GM21723 (cell line): ENCODE results near the gene HOXB9.

Experiments used
- ATAC-seq: cut with Tn5 transposase; IDR thresholded peaks from one replicate; pipeline ENCODE4 v1.9.1; 2021; ENCODE audit warnings: mild to moderate bottlenecking, moderate library complexity; ENCODE audit not compliant: unreplicated experiment

HOXB9 gene

DNA sequence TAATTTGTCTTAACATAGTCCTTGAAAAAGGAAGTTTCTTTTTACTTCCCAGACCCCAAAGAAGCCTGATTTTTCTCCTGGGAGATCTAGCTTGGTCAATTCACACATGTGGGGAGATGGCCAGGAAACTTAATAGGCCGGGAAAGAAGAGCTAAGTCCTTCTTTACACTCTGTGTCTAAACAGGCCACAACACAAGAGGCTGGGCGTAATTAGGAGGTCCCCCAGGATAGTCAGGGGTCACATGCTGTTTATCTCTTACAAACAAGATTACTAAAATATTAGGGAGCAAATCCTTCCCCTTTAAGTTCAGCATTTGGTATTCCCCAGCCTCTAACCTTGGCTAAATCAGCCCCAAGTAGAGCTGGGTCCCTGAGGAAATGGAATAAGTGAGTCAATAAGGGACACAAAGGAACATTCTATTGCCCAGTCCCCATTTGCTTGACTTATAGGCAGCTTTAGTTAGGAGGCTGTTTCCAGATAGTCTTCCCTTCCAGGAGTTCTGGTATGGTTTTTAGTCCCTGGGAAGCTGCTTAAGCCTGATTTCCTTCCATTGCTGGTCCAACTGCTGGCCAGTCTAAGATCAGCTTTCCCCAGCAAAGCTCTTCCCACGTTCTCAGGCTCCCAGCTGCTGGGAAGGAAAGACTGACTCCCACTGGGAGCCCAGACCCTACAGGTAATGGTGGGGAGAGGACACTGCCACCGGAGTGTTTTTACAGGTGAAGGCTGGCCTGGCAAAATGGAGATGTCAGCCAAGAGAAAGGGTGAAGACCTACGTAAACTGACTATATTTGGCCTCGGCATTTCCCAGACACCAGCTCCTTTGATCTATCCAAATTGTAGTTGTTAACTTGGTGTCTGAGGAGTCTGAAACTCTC is 14.1 kb upstream of the HOXB9 start:
- no peak for ATAC-seq

GRCh38 chr17:48639136-48639535 is 13.0 kb upstream of the HOXB9 start:
- no peak for ATAC-seq

GRCh38 chr17:48637323-48638260 is 11.4 kb upstream of the HOXB9 start:
- ATAC-seq = no peak

DNA sequence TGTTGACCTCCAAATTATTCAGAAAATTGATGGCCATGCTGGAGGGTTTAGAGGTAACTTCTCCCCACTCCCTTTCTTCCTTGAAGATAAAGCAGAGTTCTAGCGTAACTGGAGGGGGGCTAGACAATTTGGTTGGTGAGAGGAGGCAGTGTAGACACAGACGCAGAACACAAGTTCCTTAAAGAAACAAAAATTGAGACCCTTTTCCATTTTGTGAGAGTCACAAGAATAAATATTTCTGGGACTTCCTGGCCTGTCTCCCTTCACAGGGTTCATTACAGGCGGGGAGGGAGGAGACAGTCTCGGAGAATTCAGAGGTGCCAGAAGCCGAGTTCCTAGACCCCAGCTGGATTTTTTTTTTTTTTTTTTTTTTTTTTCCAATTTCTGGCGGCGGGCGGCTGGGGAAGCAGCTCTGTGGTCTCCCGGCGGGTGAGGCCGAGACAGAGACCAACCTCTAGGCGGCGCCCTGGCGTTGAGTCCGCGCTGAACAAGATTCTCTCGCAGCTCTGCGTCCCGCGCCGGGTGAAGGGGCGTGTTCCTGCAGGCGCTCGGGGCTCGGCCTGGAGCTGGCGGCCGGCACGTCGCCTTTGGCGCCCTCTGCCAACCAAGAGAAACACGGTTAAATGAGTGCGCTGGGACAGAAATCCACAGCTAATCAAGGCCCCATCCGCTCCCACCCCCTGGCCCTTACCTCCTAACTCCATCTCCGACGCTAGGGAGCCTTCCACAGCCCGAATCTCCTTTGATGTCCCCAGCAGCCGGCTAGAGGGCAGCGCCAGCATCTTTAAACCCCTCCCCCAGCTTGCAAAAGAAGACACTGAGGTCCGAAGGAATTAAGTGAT is 10.2 kb upstream of the HOXB9 start:
- no peak for ATAC-seq

DNA sequence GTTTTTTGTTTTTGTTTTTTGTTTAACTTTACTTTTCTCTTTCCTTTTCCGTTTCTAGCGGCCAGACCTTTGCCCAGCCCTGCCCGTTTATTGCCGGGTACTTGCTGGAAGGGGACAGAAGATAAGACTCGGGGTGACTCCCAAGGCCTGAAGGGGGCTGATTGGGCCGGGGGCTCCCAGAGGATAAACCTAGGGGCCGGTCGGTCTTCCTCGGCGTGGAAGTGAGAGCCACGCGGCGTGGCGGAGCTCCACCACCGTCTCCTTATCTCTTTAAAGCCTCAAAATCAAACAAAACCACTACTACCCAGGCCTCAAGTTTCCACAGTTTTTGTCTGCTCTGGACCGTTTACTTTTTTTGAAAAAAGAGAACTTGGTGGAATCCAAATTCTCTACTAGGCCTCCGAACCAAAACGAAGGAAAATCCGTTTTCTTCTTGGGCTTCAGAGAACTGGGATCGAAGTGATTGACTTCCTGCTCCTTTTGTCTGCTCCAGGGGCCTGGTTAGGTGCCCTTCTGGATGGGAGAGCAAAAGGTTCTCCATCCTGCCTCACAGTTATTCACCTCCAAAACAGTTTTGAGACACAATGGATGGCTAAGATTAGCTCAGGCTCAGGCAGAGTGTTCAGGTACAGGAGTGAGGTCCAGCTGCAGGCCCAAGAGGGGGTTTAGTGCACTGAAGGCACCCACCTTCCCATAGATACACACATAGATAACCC is 8.5 kb upstream of the HOXB9 start:
- no peak for ATAC-seq

DNA sequence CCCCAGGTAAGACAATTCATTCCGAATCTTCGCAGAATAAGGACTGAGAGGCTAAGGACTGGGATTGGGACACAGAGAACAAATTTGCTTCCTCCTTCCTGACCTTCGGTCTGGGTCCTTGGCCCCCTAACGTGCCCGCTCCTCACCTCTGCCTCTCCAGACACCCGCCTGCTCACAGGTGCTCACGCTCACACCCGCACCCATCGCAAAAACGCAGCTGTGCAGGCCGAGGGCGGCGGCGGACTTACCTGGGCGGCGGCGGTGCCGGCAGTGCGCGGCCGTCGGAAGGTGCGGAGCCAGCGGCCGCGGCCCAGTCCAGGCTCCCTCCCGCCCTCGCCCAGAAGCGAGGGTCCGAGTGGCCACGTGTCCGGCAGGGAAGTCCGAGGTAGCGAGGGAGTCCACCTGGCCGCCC is 7.1 kb upstream of the HOXB9 start:
- ATAC-seq = no peak

GRCh38 chr17:48632579-48633265 is 6.6 kb upstream of the HOXB9 start:
- ATAC-seq = no peak

- ATAC-seq = no peak
Observed at GRCh38 chr17:48631693-48632578, 5.8 kb upstream of the HOXB9 start.

DNA sequence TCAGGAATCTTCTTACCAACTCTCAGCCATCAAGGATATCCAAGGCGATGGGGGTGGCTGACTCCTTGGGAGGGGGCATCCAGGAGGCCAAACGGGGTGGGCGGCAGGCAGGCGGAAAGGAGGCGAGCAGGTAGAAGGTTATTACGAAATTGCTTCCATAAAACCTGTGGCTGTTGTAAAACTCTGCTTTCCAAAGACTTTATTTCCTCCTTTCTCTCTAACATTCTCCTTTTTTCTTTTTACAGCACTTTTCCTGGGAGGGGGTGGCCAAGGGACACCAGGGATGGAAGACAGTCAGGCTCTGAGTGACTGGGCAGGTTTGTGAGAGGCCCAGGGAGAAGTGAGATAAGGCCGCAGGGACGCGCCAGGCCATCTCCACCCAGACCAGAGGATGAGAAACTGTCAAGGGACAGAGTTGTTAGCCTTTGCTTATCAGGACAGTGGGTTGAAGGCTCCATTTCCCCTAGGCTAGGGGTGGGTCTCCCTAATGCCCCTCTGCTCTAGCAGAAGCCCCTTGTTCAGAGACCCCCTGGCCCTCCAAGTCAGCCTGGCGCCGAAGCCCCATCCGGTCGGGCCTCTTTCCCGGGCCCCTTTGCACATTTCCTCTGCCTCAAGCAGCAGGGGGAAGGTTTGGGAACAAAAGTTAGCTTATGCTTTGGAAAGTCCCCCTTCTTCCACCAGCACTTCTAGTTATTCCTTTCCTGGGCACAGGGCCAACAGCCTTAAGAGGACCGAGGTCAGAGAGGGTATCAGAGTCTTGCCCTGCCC is 5.0 kb upstream of the HOXB9 start:
- ATAC-seq = no peak

- ATAC-seq = no peak
Observed at GRCh38 chr17:48630009-48630924, 4.1 kb upstream of the HOXB9 start.

- ATAC-seq = no peak
Observed at GRCh38 chr17:48629411-48629759, 3.2 kb upstream of the HOXB9 start.

DNA sequence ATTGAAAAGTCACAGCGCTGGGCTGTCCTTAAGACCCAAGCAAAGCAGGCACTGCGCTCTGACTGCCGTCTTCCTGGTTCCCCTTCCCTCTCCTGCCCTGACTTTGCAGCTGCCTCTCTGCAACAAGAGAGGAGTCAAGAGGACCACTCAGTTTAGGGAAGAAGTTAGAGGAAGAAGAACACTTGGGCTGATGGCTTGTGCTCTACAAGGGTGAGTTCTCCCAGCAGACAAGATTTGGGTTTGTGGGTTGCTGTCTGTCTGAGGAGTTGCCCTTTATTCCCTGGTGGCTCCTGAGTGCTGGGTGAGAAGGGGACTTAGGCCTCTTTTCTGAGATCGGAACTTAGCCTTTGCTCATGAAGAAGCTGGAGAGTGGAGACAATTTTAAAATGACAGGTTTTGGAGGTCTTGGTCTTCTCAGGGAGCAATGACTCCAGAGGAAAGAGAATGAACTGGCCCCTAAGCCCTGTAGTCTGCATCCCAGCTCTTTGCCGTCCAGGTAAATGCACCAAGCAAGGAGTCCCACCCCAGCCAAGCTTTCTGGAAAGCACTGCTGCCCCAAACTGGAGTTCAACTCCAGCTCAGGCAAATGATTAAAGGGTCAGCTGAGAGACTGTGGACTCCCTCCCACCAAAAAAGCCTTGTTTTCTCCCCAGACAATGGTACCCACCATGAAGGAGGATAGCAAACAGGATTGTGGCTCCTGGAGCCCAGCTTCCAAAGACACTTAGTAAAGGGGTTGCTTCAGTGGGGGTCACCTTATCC is 2.7 kb upstream of the HOXB9 start:
- no peak for ATAC-seq

DNA sequence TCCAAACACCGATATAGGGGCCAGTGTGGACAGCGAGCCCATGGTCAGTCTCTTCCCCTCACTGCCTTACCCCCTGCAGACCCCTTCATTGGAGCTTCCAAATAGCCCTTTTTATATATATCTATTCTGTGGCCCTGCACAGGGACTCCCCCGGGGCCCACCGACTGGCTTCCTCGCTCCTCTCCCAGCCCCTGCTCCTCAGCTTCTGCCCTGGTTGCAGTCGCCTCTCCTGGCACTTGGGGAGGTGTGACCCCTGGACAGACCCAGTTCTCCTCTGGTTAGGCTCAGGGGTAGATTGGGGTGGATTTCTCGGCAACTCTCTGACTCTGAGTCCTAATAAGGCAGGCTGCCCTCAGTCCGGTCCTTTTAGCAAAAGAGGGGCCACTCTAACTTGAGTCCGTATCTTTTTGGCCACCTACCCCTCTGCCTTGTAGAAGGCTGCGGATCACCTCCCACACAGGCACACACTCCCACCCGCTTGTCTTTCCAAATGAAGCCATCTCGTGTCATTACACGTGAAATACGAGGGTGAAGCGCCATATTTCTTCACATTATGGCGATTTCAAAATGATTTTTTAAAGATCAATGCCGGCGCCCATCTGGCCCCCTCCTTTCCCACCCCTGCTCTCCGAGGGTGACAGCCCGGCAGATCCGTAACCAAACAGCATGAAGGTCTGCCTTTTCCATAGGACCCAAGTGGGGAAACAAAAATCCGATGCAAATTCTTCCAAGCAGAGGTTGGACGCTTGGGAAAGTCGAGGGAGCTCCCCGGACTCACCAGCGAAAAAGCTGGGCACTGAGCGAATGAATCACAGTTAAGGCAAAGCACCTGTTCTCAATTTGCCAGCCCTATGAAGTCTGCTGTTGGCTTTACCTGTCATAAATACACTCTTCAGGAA is 1.7 kb upstream of the HOXB9 start:
- ATAC-seq = no peak

DNA sequence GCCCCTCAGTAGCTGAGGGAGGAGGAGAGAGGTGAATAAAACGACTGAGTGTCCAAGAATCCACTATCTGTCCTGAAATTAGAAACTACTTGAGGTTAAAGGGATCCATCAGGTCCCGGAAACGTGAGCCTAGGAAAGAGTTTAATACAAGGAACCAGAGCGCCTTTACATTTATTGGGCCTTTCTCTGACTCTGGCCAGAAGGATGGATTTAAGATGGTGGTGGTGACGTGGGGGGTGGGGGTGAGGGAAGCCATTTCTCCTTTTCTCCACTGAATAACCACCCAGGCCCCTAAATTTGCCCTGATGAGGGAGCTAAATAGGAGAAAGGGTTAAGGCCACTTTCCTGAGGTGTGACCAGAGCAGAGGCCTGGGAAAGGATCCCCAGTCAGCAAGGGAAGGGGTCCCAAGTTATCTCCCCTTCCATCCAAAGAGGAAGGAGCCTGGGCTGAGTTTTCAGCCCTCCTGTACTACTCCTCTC is 1.0 kb upstream of the HOXB9 start:
- no peak for ATAC-seq
